ENCODE data around the gene THRAP3.

GRCh38 chr1:36269408-36269838 lies 45.2 kb downstream of the THRAP3 start:
- TF ChIP-seq CTCF (conservative IDR thresholded peaks at IDR 0.05; ENCODE audit: low read depth, low read length) (no peak), EZH2 (IDR thresholded peaks at IDR 0.05; ENCODE audit: low read length, unreplicated experiment) (no peak), EZH2phosphoT487 (IDR thresholded peaks at IDR 0.05; ENCODE audit: borderline replicate concordance, low read length) (no peak)

Data from PC-3 (cell line).